Cardiac fibroblast (primary cell): ENCODE results near the gene DDX24.

ENCODE experiments used
- DNase-seq, 2 donors: peaks; one replicate each; pipeline versions ENCODE4 v3.0.0 to v3.0.0-alpha.2; 2010; ENCODE audit warnings: low read depth in 2 of 2
- H3K4me3 ChIP-seq, 2 donors: replicated peaks in 1 of 2; 1 replicate in 1 of 2; 2 replicates in 1 of 2; pipeline ENCODE4 v1.5.1; 2011; ENCODE audit warnings: low read depth in 2 of 2, low read length in 2 of 2, mild to moderate bottlenecking in 2 of 2, moderate library complexity in 1 of 2
- CTCF ChIP-seq: IDR thresholded peaks from one replicate; pipeline ENCODE4 v1.5.1; 2011; ENCODE audit warnings: low read depth, mild to moderate bottlenecking, low read length, inconsistent platforms

Gene DDX24

GRCh38 chr14:94111276-94112095 lies 30.5 kb upstream of the DDX24 start:
- no peak for TF ChIP-seq CTCF
- no peak for DNase-seq
- peak overlapping the region in 1 of 2 donors; percentile 54 for H3K4me3 ChIP-seq

GRCh38 chr14:94110552-94111181 lies 29.7 kb upstream of the DDX24 start, which contains the start of gene IFI27:
TSS of gene IFI27 (plus strand) at chr14:94110736.
- peak within 1 kb of the TSS in 1 of 2 donors; percentile 54 for H3K4me3 ChIP-seq
- peak; percentile 69 to 94 for DNase-seq
- TF ChIP-seq CTCF = no peak

GRCh38 chr14:94109915-94110250 lies 28.9 kb upstream of the DDX24 start:
- no peak for DNase-seq
- no peak overlapping the region for H3K4me3 ChIP-seq
- TF ChIP-seq CTCF = no peak

- H3K4me3 ChIP-seq = no peak overlapping the region
- no peak for DNase-seq
- TF ChIP-seq CTCF = no peak
Measured at GRCh38 chr14:94104731-94105130, 23.7 kb upstream of the DDX24 start.

GRCh38 chr14:94103554-94104150 lies 22.6 kb upstream of the DDX24 start:
- no peak for TF ChIP-seq CTCF
- no peak overlapping the region for H3K4me3 ChIP-seq
- no peak for DNase-seq

- H3K4me3 ChIP-seq = no peak overlapping the region
- no peak for TF ChIP-seq CTCF
- DNase-seq = no peak
Measured at GRCh38 chr14:94102768-94103482, 21.9 kb upstream of the DDX24 start.
